K562 (cell line): ENCODE results near the gene HOXB6. TPM values are rescaled to one million over a fixed set of nuclear protein-coding genes. Genes with fewer than 3 reads are reported as not detected.
A peak's percentile ranks its signal among the peaks of the same experiment; 100 is the strongest.

ENCODE experiments used
- CTCF ChIP-seq, 3 experiments: IDR thresholded peaks in 2 of 3; conservative IDR thresholded peaks in 1 of 3; 2 replicates each; pipeline ENCODE4 v1.5.1; 2011 to 2012; ENCODE audit warnings: low read length in 3 of 3, mild to moderate bottlenecking in 3 of 3, control low read depth in 2 of 3, improper control_type of control experiment in 1 of 3, inconsistent platforms in 1 of 3, low read depth in 1 of 3, mixed read lengths in 1 of 3, moderate library complexity in 1 of 3; ENCODE audit not compliant: insufficient read depth in 2 of 3
- ELF1 ChIP-seq: fragments of 200-800 bp; sonication (Bioruptor generic); IDR thresholded peaks from 2 replicates; pipeline ENCODE4 v1.6.1; 2016; ENCODE audit warnings: missing genetic modification characterization, missing compliant biosample characterization
- FOXM1 ChIP-seq, 2 experiments: fragments of 450-650 bp in 1 of 2; sonication (generic) in 1 of 2; formaldehyde crosslinking in 1 of 2; IDR thresholded peaks; 2 replicates each; pipeline versions ENCODE4 v1.6.1 to v1.9.0; 2017 to 2022; ENCODE audit warnings: low read depth in 2 of 2, mild to moderate bottlenecking in 2 of 2, missing genetic modification reagents in 1 of 2, moderate library complexity in 1 of 2
- HLTF ChIP-seq: fragments of 450-650 bp; IDR thresholded peaks from 2 replicates; pipeline ENCODE4 v1.6.1; 2016
- KDM5B ChIP-seq: fragments of 200-600 bp; sonication (generic); IDR thresholded peaks from 2 replicates; pipeline ENCODE4 v1.6.1; 2012; ENCODE audit warnings: low read depth, mild to moderate bottlenecking, moderate library complexity, low read length, control low read depth, inconsistent platforms; ENCODE audit not compliant: insufficient replicate concordance
- MTA3 ChIP-seq: fragments of 450-650 bp; formaldehyde crosslinking; IDR thresholded peaks from 2 replicates; pipeline ENCODE4 v1.6.1; 2017; ENCODE audit warnings: mild to moderate bottlenecking, borderline replicate concordance
- PCBP1 ChIP-seq: fragments of 200-400 bp; formaldehyde crosslinking; IDR thresholded peaks from 2 replicates; pipeline ENCODE4 v1.6.1; 2018; ENCODE audit warnings: mild to moderate bottlenecking, low read depth, low read length; ENCODE audit not compliant: poor library complexity, severe bottlenecking
- POLR2B ChIP-seq: fragments of 450-650 bp; IDR thresholded peaks from 2 replicates; pipeline ENCODE4 v1.6.1; 2018; ENCODE audit warnings: low read depth; ENCODE audit not compliant: partially characterized antibody
- RBM39 ChIP-seq: fragments of 200-400 bp; formaldehyde crosslinking; optimal IDR thresholded peaks from 2 replicates; pipeline ENCODE3; 2018; ENCODE audit warnings: low read depth, low read length
- RFX5 ChIP-seq: IDR thresholded peaks from 2 replicates; pipeline ENCODE4 v1.6.1; 2011; ENCODE audit warnings: low read depth, mild to moderate bottlenecking, improper control_type of control experiment, low read length
- SUPT5H ChIP-seq: fragments of 450-650 bp; IDR thresholded peaks from 2 replicates; pipeline ENCODE4 v1.6.1; 2016
- TCF15 ChIP-seq: fragments of 250-450 bp; sonication (Bioruptor Pico); IDR thresholded peaks from 2 replicates; pipeline ENCODE4 v1.8.0; 2022; ENCODE audit warnings: moderate library complexity, mild to moderate bottlenecking, inconsistent platforms
- THAP12 ChIP-seq: fragments of 250-450 bp; sonication (Bioruptor Pico); IDR thresholded peaks from 2 replicates; pipeline ENCODE4 v1.9.0; 2021; ENCODE audit warnings: mild to moderate bottlenecking, inconsistent platforms
- ZNF395 ChIP-seq: fragments of 200-800 bp; sonication (Bioruptor generic); IDR thresholded peaks from 2 replicates; pipeline ENCODE4 v1.6.1; 2017; ENCODE audit warnings: missing genetic modification characterization, missing compliant biosample characterization
- ZNF512 ChIP-seq: IDR thresholded peaks from 2 replicates; pipeline ENCODE4 v1.6.1; 2016; ENCODE audit warnings: missing genetic modification characterization, missing compliant biosample characterization
- polyA plus RNA-seq, 8 experiments: library from polyadenylated mRNA; depleted of rRNA in 4 of 8; stranded (reverse) in 5 of 8; unstranded in 3 of 8; fragments of >200 nt; fragmentation: Nextera tagmentation in 2 of 8; fragmentation: Illumina TruSeq in 1 of 8; extraction: Ambion mirVana in 2 of 8; extraction: Trizol in 1 of 8; gene quantifications; 2 replicates each; pipeline versions ENCODE4 v1.2.1 to v1.2.3, GENCODE V29; 2011 to 2014; ENCODE audit warnings: inconsistent platforms in 1 of 8, missing spikeins in 1 of 8
- total RNA-seq, 7 experiments: library from RNA; depleted of rRNA in 6 of 7; stranded (reverse); fragments of >200 nt in 6 of 7; fragmentation: Illumina TruSeq in 2 of 7; extraction: Trizol in 2 of 7; gene quantifications; 2 replicates each; pipeline versions ENCODE4 v1.2.1 to v1.2.3, GENCODE V29; 2011 to 2021; ENCODE audit warnings: low replicate concordance in 1 of 7

HOXB6 gene
- total and polyA plus RNA-seq, 9 of the 15 experiments (the other 6 are each of a cell fraction or from before 2014, with no cell fraction given), result 1.2 to 14.8 (median 4.9) TPM

GRCh38 chr17:48625495-48626244, 20.9 kb upstream of the HOXB6 start (continued):
- TF ChIP-seq THAP12 (CRISPR knock-in tag), result 0 out of 2 replicates have a peak, but pooled peaks have one; percentile 41
- TF ChIP-seq KDM5B, result no peak
- no peak for TF ChIP-seq RFX5
- TF ChIP-seq CTCF (IDR thresholded peaks at IDR 0.05 in 2 of 3, conservative IDR thresholded peaks at IDR 0.05 in 1 of 3; ENCODE audit: insufficient read depth in 2 of 3, low read depth in 1 of 3, low read length in 3 of 3), result no peak
- TF ChIP-seq SUPT5H, result peak; percentile 50
- TF ChIP-seq ZNF395 (CRISPR knock-in tag), result peak; percentile 10; the same call in 1 of the 2 replicates
- TF ChIP-seq FOXM1 (IDR thresholded peaks at IDR 0.05; ENCODE audit: low read depth), result no peak
- TF ChIP-seq FOXM1 (CRISPR knock-in tag; IDR thresholded peaks at IDR 0.05; ENCODE audit: low read depth), result no peak
- TF ChIP-seq RBM39, result no peak
- no peak for TF ChIP-seq ELF1
- TF ChIP-seq POLR2B, result peak; percentile 27
- no peak for TF ChIP-seq MTA3
- no peak for TF ChIP-seq TCF15 (CRISPR knock-in tag)
- TF ChIP-seq HLTF, result no peak
- no peak for TF ChIP-seq PCBP1
- TF ChIP-seq ZNF512, result peak; percentile 50; the same call in 1 of the 2 replicates
